HEK293T (cell line): ENCODE measurements around the gene LRP1B.

Experiments used
- BHLHE40 ChIP-seq: fragments of 450-650 bp; IDR thresholded peaks from 2 replicates; pipeline ENCODE4 v1.6.1; 2016; ENCODE audit warnings: mild to moderate bottlenecking, moderate library complexity, borderline replicate concordance
- FOXK2 ChIP-seq: fragments of 450-650 bp; IDR thresholded peaks from 2 replicates; pipeline ENCODE4 v1.6.1; 2016; ENCODE audit warnings: mild to moderate bottlenecking
- FOXM1 ChIP-seq: fragments of 450-650 bp; IDR thresholded peaks from 2 replicates; pipeline ENCODE4 v1.6.1; 2017; ENCODE audit warnings: mild to moderate bottlenecking, borderline replicate concordance
- HDGF ChIP-seq: fragments of 450-650 bp; IDR thresholded peaks from 2 replicates; pipeline ENCODE4 v1.6.1; 2017; ENCODE audit warnings: antibody characterized with exemption, borderline replicate concordance
- PKNOX1 ChIP-seq: fragments of 450-650 bp; IDR thresholded peaks from 2 replicates; pipeline ENCODE4 v1.6.1; 2016
- TARDBP ChIP-seq: fragments of 450-650 bp; IDR thresholded peaks from 2 replicates; pipeline ENCODE4 v1.6.1; 2016
- ZNF384 ChIP-seq: fragments of 450-650 bp; IDR thresholded peaks from 2 replicates; pipeline ENCODE4 v1.6.1; 2016

GRCh38 chr2:141200191-141200590 lies 930.6 kb downstream of the LRP1B start:
- no peak for TF ChIP-seq BHLHE40
- TF ChIP-seq FOXK2: no peak
- TF ChIP-seq HDGF: no peak
- no peak for TF ChIP-seq ZNF384
- no peak for TF ChIP-seq TARDBP
- TF ChIP-seq PKNOX1: no peak
- TF ChIP-seq FOXM1: no peak
